IPS-18c (cell line): ENCODE results near the gene GNRHR.
"Not testable (repeated sequence)": the region's sequence is repeated elsewhere in the genome, so short reads cannot be mapped to it uniquely, and the experiment has no call there.

Source experiments
- H3K4me3 ChIP-seq: 2 replicates; pipeline ENCODE4 v1.7.0; 2013; ENCODE audit warnings: low read depth, mild to moderate bottlenecking, low read length, moderate library complexity; ENCODE audit not compliant: insufficient read depth
- H3K9me3 ChIP-seq: one replicate; pipeline ENCODE4 v1.6.1; 2013; ENCODE audit warnings: mild to moderate bottlenecking, low read length, moderate library complexity; ENCODE audit not compliant: control insufficient read depth, insufficient read depth

The GNRHR gene, protein sequence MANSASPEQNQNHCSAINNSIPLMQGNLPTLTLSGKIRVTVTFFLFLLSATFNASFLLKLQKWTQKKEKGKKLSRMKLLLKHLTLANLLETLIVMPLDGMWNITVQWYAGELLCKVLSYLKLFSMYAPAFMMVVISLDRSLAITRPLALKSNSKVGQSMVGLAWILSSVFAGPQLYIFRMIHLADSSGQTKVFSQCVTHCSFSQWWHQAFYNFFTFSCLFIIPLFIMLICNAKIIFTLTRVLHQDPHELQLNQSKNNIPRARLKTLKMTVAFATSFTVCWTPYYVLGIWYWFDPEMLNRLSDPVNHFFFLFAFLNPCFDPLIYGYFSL

DNA sequence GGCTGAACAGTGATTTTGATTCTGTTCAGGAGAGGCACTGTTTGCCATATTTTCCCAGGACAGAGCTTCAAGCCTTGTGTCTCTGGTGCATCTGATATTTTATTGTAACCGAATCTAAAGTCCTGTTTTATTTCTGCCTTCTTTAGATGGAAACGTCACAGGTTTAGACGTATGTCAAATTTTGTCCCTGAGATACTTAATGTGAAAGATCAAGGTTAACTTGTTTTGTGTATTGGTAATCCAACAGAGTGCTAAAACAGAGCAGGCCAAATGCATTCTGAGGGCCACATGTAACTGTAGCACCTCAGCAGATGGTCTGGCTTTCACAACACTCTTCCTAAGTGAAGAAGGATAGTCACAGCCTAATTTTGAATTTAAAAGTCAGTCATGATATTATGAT lies at the start of gene GNRHR:
GNRHR (minus strand) TSS at position 101 of the 400 bp plus-strand sequence; CDS start at position 48, 53 bp downstream.
- H3K9me3 ChIP-seq = no peaks in the 10 kb centered on the region
- no peak within 1 kb of the TSS for H3K4me3 ChIP-seq

DNA sequence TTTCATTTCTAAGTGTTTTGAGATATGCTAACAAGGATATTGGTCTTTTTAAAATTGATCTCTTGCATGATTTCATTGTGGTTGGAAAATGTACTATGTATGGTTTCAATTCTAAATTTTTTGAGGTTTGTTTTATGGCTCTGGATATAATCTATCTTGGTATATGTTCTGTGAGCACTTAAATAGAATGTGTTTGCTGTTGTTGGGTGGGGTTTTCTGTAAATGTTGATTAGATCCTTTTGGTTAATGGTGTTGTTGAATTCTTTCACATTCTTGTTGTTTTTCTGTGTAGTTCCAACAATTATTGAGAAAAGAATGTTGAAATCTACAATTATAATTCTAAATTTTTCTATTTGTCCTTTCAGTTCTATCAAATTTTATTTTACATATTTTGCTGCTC lies 42.6 kb upstream of the GNRHR start:
- H3K9me3 ChIP-seq = no peaks in the 10 kb centered on the region

DNA sequence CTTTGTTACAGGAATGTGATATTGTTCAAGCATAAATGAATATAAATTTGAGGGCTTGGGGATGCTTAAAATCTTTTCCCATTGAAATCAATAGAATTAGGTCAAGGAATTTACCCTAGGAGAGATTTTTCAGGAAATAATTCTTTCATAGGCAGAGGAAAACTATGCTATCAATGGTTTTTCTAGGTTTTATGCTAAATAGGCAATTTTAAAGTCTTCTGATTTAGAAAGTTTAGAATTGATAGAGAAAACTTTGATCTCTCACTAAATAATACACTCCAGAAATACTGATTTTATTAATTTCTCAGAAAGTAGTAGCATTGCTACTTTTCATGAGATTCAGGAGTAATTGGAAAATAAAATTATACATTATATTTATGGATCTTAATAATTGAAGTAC lies 36.5 kb upstream of the GNRHR start:
- Histone ChIP-seq H3K4me3 (no peak overlapping the region), H3K9me3 (no peaks in the 10 kb centered on the region)

More for the DNA sequence above, 42.6 kb upstream of the GNRHR start:
- no peak overlapping the region for H3K4me3 ChIP-seq

- peaks cover 2% of the 10 kb centered on the region for H3K9me3 ChIP-seq
- H3K4me3 ChIP-seq = no peak overlapping the region
Measured at GRCh38 chr4:67787311-67787710, 33.1 kb upstream of the GNRHR start.

- Histone ChIP-seq H3K9me3 (peaks cover 2% of the 10 kb centered on the region), H3K4me3 (no peak overlapping the region)
Measured at GRCh38 chr4:67785528-67785927, 31.3 kb upstream of the GNRHR start.

DNA sequence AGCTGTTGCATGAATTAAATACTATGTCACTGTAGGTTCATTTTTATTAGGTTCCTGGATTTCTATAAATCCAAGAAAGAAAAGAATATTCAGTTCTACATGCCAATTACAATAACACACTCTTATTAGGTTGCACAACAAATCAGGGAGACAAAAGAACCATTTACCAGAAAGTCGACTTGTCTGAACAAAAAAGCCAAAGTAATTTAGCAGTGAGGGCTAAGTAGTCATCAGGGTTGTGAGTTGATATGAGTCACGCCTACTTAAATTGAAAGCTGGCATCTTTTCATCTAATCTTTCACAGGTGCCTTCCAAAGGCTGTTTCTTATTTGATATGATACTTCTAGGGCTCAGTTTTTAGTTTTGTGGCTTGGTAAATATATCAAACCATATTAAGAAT lies 25.4 kb upstream of the GNRHR start:
- peaks cover 2% of the 10 kb centered on the region for H3K9me3 ChIP-seq
- no peak overlapping the region for H3K4me3 ChIP-seq

DNA sequence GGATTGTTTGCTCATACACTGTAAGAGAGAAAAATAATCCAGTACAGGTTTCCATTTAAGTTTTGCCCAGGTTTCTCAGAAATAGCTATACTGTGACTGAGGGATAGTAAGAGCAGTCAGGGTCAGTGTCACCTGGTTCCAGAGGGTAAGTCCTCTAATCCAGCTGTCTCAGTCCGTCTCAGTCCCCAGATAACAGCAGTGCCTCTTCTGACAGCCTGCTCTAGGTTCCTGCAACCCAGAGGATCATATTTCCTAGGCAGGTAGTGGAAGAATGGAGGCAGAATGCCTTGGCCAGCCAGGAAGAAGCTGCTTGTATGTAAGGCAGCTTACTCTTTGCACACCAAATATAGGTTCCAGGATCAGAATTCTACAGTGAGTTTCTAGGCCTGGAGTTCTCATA lies 22.6 kb upstream of the GNRHR start:
- no peaks in the 10 kb centered on the region for H3K9me3 ChIP-seq
- H3K4me3 ChIP-seq = no peak overlapping the region

- Histone ChIP-seq H3K4me3 (no peak overlapping the region), H3K9me3 (no peaks in the 10 kb centered on the region)
Measured at GRCh38 chr4:67770422-67770821, 16.2 kb upstream of the GNRHR start.

DNA sequence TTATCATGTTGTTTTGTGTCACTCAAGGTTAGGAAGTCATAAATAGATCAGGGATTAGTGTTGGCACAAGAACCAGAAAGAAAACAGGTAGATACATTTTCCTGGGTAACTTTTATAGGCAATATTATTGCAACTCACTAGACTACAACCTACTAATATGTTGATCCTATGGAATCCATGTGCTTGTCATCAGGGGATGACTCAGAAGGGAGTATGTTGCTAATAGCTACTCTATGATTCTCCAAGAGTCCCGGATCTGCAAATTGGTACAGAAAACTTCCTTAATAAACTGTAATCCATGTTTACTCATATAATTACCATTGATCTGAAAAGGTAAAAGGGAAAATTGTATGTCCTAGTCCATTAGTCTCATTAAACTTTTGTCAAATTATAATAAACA lies 11.7 kb upstream of the GNRHR start:
- H3K9me3 ChIP-seq = no peaks in the 10 kb centered on the region
- H3K4me3 ChIP-seq = no peak overlapping the region

- H3K9me3 ChIP-seq = no peaks in the 10 kb centered on the region
- no peak overlapping the region for H3K4me3 ChIP-seq
Measured at GRCh38 chr4:67765401-67765800, 11.2 kb upstream of the GNRHR start.

DNA sequence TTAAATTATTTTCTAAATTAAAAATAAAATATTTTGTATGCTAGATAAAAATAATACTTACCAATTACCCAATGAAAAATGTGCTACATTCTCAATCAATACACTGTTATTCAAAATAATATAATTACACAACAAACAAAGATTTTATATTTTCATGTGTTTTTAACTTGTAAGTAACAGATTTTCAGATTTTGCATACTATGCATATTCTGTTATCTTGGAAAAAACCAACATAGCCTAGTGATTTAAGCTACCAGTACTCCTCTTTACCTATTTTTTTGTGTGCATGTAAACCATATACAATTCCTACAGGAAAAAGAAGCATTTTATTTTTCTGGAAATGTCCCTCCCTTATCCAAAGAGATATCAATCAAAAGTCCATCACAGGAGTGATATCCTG lies 10.0 kb upstream of the GNRHR start:
- no peaks in the 10 kb centered on the region for H3K9me3 ChIP-seq
- H3K4me3 ChIP-seq = no peak overlapping the region

DNA sequence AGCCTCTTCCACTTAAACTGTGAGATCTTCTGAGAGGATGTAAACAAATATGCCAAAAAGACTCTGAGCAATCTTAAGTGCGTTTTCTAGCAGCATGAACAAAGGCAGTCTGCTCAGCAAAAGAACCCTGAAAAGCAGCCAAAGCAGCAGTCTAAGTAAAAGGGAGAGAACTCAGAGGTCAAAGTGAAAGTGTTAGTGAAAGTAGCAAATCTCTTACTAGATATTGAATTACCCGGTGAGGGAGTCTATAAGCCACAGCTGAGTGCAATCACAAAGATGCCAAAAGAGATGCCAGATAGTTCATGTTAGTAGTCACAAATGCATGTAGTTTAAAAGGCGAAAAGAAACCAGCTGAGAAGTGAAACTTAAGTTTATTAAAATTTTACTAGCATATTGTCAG lies 7.9 kb upstream of the GNRHR start:
- Histone ChIP-seq H3K9me3 (no peaks in the 10 kb centered on the region), H3K4me3 (no peak overlapping the region)

DNA sequence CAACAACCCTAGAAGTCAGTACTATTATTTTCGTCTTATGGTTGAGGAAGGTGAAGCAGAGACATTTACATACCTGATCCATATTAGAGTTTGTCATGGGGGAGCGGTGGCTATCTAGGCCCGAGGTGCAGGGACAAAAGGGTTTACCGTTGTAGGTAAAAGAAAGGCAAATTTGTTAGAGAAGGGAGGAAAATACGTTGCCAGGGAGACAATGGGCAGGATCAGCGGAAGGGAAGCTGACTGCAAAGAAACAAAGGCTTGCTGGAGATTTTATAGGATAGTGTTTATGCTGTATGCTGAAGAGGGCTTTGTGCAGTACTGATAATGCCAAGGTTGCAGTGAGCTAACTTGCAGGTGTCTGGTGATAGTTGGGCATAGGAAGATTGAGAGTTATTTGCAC lies 2.8 kb upstream of the GNRHR start:
- not testable (repeated sequence) for H3K4me3 ChIP-seq

DNA sequence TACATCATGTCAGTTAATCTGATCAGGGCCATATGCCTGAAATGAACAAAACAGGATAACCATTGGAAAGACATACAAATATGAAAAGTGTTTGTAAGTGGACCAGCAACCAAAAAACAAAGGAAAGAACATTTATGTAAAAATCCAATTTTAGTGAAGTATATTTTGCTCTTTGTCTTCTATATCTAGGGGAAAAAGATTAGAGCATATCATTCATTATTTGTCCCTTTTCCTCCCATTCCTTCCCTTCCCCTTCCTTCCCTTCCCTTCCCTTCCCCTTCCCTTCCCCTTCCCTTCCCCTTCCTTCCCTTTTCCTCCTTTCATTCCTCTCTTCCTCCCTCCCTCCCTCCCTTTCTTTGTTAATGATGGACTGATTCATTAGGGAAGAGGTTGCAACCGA lies 1.8 kb upstream of the GNRHR start:
- Histone ChIP-seq H3K9me3 (no peaks in the 10 kb centered on the region), H3K4me3 (no peak overlapping the region)

More for the DNA sequence above, 2.8 kb upstream of the GNRHR start:
- H3K9me3 ChIP-seq = not testable (repeated sequence)

DNA sequence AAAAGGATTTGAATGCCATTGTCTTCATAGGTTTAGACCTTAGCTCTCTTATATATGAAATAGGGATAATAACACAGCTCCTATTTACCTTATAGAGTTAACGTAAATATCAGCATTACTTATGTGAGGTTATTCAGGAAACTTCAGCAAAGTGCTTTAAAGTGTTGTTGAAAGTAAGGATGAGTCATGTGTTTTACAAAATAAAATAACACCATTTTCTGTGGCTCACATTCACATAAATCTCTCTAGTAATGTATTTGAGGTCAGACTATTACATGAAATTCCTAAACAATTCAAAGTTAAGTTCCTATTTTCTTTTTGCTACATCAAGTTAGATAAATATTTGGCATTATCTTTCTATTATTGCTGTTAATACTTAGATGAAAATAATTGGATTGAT lies 2.9 kb downstream of the GNRHR start:
- H3K9me3 ChIP-seq = no peaks in the 10 kb centered on the region
- no peak overlapping the region for H3K4me3 ChIP-seq

DNA sequence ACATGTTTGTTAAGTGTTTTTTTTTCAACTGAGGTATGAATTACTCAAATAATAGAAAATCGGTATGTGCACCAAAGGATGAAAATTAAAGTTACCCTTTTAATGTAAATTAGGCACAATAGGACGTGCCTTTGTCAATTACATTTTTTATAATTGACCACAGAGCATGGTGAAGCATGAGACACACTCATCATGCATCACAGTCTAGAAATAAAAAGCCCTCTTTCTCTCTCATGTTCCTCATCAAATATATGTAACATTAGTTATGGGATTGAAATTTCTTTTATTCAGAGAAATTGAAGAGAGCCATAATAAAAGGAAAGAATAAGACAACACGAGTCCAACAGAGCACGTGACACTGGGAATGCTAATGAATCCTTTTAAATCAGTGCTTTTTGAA lies 3.5 kb downstream of the GNRHR start:
- no peak overlapping the region for H3K4me3 ChIP-seq

GRCh38 chr4:67749286-67749685 lies 4.9 kb downstream of the GNRHR start:
- Histone ChIP-seq H3K9me3 (no peaks in the 10 kb centered on the region), H3K4me3 (no peak overlapping the region)

More for the DNA sequence above, 3.5 kb downstream of the GNRHR start:
- H3K9me3 ChIP-seq = no peaks in the 10 kb centered on the region

GRCh38 chr4:67746797-67747495 lies 7.2 kb downstream of the GNRHR start:
- H3K4me3 ChIP-seq = no peak overlapping the region

More at GRCh38 chr4:67746797-67747495, 7.2 kb downstream of the GNRHR start:
- H3K9me3 ChIP-seq = no peaks in the 10 kb centered on the region
